HG02763 (cell line): Measurements from ENCODE around the gene TMEM132C.
"Not testable (repeated sequence)": the region's sequence is repeated elsewhere in the genome, so short reads cannot be mapped to it uniquely, and the experiment has no call there.

Experiments
- ATAC-seq: cut with Tn5 transposase; IDR thresholded peaks from one replicate; pipeline ENCODE4 v1.9.1; 2021; ENCODE audit warnings: mild to moderate bottlenecking, moderate library complexity; ENCODE audit not compliant: unreplicated experiment

The TMEM132C gene

DNA sequence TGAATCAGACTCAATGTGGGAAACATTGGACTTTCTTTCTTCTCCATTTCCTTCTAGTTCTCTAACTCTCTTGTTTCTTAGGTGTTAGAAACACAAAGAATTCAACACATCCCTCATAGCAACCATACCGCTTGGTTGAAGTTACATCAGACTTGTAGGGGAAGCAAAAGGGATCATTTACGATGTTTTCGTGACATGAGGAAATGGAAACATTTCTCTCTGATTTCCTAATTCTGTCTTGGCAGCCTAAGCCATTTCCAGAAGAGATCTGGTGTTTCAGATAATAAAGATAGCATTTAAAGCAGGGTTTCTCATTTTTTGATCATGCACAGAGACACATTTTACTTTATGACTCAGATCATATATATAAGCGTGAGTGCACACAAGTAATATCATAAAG lies 202.0 kb downstream of the TMEM132C start:
- ATAC-seq: no peak

DNA sequence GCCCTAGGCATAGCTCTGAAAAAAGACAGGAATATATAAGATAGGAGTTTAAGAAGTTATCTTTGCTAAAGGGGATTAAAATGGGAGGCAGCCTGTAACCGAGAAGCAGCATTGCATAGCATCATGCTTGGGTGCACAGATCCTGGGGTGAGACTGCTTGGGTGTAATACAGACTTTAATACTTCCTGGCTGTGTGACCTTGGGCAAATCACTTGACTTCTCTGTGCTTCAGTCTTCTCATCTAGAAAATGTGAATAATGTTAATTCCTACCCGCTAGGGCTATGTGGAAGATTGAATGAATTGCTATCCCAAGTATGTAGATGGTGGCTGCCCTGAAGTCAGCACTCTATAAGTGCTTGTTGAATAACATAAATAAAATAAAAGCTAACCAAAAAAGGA lies 204.5 kb downstream of the TMEM132C start:
- ATAC-seq: no peak

DNA sequence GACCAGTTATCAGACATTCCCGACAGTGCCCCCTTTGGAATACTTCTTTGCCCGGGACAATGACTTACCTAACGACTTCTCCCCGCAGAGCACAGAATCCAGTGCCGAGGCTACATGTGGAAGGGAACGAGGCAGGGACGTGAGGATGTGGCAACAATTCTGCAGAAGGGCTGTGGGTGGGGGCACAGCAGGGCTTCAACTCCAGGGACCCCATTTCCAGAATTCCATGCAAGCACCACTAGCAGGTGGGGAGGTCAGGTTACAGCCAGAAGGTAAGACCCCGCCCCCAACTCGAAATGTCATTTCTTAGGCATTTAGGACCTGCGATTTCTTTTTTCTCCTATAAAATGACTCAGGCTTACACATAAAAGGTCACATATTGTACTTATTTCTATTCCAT lies 207.9 kb downstream of the TMEM132C start:
- no peak for ATAC-seq

DNA sequence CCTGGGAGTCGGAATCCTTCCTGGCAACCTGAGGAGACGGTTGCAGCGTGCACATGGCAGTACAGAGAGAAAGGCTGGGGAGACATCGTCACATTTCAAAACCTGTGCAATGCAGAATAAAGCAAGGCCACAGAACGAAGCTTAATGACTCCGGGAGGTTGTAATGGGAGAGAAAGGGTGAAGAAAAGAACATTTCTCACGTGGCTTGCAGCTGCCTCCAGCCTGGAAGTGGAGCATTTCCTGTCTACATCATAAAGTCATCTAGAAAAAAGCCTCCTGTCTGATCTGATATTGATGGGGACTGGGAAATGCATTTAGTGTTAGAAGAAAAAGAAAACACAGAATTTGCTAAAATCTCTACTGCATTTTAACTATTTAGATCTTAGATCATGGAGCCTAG lies 209.3 kb downstream of the TMEM132C start:
- no peak for ATAC-seq

DNA sequence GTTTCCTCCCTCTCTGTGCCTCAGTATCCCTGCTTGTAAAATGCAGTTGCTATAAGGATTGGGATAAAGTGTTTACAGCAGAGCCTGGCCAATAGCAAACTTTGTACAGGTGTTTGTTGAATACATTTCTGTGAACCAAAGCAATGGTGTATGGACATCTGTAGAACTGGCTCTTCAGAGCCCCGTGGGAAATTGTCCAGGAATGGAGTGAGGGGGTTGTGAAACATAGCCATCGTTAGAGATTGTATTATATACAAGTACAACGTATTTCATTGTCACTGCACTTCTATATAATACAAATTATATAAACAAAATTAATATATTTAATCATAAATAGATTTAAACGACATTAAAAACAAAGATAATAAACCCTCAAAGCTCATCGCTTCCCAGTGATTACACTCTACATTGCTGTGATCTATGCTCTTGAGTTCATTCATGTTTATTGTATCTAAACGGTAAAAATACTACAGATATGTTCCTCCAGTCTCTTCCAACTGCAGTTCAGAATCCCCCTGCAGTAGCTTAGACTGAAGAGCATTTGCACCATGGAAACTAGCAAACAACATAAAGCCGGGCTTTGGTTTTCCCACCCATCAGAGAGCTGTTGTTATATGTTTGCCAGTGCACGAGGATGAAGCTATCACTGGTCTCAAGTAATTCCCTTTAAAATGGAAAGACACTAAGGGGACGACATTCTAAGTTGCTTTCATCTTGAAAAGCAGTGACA lies 216.7 kb downstream of the TMEM132C start:
- ATAC-seq: no peak

DNA sequence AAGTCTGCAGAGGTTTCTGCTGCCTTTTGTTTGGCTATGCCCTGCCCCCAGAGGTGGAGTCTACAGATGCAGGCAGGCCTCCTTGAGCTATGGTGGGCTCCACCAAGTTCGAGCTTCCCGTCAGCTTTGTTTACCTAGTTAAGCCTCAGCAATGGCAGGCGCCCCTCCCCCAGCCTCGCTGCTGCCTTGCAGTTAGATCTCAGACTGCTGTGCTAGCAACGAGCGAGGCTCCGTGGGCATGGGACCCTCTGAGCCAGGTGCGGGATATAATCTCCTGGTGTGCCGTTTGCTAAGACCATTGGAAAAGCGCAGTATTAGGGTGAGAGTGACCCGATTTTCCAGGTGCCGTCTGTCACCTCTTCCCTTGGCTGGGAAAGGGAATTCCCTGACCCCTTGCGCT lies 230.4 kb downstream of the TMEM132C start:
- not testable (repeated sequence) for ATAC-seq

DNA sequence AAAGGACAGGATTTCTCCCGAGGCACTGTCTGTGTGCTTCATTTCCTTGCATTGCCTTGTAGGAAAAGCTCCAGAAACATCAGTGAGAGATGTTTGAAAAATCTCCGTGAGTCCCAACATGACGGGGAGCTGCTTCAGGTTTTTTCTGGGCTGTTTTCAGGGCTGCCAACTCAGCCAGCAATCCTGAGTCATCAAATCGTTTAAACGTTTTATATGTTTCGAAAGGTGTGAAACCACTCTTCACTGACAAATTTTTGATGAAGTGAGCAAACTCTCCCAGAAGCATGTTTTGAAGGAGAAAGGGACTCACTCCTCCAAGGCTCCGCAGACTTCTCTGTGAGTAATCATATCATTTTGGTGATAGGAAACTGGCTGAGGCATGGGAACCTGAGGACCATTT lies 240.5 kb downstream of the TMEM132C start:
- ATAC-seq: no peak

DNA sequence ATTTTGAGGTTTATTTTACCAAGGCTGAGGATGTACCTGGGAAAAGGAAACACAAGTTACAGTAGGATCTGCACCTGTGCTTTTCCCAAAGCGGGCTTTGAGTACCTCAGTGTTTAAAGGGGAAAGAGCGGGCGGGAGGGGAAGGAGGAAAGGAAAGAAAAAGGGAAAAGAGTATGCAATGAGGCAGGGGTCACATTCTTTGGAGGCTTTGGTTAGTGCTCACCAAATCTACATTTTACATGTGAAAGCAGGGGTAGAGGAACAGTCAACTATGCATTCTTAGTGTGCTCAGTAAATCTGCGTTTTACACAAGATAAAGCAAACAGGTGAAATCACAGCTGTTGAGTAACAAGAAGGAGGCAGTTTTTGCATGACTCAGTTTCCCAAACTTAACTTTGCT lies 242.2 kb downstream of the TMEM132C start:
- no peak for ATAC-seq

DNA sequence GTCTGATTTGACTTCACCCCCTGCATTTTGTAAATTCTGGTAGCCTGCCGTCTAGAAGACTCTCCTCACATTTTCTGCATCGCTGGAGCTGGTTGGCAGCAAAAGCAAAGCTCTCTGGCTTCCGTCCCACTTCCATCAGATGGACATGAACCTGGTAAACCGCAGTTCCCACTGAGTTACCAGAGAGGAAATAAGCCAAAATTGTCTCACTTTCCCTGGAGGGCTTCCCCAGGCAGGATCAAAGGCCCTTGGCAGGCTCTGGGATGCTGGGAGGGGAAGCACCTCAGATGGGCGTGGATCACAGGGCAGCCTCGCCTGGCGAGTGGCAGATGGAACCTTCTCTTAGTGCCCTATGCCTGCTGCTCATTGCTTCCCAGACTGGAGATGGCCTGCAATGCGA lies 243.5 kb downstream of the TMEM132C start:
- ATAC-seq: no peak

DNA sequence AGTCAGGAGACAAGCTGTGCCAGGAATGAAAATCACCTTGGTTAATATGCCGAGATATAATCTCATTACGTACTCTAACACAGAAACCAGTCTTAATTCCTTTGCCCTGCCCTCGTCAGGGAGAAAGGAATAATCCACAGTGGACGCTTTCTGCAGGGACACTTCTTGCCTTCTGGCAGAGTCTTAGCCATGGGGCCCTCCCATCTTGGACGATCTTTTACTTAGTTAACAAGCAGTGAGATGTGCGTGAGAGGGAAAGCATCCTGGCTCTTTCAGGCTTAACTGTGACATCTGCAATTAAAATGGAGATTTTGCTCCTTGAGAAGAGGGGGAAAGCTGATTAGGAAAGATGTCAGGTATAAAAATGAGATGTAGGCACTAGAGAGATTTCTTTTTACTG lies 246.4 kb downstream of the TMEM132C start:
- no peak for ATAC-seq

DNA sequence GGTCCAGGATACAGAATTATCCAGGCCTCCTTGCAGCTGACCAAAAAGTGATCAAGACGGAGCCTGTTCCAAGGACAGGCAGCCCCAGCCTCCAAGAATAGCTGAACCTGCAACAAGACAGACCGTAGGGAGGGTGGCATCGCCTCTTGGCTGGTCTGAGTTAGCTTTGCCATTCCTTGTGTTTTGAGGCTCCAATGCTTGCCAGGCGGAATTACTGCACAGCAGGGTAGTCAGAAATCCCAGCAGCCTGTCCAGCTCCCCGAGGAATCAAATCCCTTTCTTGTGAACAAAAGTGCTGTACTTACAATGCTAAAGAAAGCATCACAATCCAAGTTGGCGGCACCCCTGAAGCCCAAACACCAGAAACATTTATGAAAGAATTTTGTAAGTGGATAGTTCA lies 246.9 kb downstream of the TMEM132C start:
- no peak for ATAC-seq

DNA sequence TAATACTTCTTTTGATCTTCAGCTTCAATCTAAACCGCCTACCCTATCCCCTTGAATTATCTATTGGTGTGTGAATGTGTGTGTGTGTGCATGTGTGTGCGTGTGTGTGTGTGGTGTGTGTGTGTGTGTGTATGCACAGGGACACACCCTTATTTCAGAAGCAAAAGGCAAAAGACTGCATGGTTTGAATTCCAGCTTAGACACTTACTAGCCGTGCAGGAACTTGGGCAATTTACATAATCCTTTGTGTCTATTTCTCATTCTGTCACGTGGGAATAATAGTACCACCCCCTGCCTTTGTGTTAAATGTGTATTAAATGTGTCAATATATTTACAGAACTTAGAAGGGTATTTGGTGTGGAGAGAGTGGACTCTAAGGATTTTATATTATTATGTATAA lies 251.7 kb downstream of the TMEM132C start:
- no peak for ATAC-seq

DNA sequence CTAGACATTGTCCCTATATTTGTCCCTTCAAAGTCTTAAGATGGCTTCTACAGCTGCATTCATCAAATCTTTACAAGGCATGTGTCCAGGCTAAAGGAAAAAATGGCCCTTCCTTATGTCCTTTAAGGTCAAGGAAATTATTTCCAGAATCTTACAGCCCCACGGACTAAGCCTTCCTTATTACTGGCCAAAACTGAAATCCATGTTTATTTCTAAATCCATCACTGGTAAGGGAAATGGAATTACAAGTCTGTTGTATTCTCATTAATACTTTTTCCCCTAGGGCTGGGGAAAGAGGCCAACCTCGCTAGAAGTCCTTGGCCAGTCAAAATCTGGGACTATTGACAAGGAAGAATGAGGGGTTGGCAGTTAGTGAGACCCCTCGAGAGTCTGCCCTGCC lies 252.5 kb downstream of the TMEM132C start:
- ATAC-seq: no peak

DNA sequence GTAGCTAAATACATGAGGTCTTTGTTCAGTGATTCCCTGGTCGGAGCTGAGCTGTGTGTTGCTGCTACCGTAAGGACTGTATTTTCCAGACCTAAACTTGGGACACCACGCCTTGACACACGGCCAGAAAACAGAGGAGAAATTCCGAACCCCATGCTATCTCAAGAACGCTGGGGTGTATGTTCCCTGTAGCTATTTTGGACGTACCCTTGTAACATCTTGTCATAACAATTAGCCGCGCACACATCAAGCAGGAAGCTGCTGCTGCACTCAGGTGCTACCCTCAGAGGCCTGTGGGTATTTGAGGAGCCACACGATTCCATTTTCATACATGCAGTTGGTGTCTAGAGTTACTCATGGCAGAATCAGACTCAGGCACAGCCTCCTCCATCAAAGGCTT lies 255.0 kb downstream of the TMEM132C start:
- no peak for ATAC-seq

DNA sequence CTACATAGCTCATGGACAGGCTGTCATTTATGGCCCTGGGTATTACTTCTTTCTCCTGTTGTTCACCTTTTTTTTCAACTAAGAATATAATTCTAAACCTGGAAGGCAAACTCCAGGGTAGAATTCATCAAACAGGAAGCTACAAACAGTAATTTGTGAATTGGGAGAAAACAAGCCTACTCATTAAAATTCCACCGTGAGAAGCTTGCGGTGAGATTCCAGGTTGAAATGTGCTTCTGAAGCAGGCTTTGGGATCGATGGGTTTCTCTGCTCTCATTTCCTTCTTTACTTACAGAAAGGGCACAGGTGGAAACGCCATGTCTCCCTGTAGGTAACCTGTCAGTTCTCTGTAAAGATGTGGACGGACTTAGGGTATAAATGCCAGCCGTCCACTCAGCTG lies 257.5 kb downstream of the TMEM132C start:
- no peak for ATAC-seq

DNA sequence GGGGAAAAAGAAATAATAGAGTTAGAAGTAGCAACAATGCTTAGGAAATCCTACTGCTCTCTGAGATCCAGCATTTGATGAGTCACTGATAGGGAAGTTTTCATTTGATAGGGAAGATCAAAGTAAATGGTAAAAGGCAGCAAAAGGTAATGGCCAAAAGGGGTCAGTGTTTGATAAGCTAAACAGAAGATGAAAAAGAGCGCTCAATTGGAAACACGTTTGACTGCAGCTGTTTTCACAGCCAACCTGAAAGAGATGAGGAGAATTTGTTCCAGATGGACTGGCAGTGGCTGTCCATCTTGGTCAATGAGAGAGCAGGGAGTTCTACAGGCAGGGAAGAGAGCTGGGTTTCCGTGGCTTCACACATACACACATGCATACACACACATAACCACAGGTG lies 264.2 kb downstream of the TMEM132C start:
- ATAC-seq: no peak

DNA sequence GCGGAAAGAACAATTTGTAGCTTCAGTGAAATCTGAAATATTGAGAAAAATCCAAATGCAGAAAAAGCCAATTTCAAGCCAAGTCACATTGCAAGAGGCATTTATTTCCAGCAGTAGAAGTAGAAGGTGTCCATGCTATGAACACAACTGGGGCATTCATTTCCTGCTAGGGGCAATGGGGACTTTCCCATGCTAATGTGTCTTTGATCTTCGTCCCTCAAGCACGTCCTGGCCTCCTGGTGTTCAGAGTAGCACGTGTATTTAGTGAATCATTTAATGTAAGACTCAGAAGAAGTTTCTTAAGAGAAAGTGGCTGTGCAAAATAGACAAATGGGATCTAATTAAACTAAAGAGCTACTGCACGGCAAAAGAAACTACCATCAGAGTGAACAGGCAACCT lies 267.9 kb downstream of the TMEM132C start:
- no peak for ATAC-seq

DNA sequence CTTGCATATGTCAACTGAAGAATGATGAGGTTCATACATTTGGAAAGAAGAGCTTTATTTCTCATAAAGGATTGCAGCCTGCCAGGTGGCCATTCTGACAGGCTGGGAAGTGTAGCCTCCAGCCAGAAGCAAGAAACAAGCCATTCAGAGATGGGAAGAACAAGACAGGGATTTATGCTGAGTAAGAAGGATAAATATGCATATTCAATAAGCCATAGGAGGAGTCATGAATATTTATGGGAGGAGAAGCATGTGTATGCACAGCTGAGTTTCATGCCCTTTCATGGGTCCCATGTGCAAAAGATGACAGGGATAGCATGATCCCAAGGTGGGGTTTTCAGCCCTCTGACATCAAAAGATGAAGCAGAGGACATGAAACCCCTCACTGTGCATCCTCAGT lies 269.8 kb downstream of the TMEM132C start:
- no peak for ATAC-seq

DNA sequence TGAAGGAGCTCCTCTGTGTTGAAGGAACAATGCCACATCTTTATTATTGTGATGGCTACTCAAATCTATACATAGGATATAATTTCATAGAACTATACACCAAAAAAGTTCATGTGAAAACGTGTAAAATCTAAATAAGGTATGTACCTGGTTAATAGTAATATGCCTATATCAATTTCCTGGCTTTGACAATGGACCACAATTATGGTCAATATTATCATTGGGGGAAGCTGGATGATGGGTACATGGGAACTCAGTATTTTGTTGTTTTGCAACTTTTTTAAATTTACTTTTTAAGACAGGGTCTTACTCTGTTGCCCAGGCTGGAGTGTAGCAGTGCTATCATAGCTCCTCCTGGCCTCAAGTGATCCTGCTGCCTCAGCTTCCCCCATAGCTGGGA lies 270.7 kb downstream of the TMEM132C start:
- no peak for ATAC-seq

DNA sequence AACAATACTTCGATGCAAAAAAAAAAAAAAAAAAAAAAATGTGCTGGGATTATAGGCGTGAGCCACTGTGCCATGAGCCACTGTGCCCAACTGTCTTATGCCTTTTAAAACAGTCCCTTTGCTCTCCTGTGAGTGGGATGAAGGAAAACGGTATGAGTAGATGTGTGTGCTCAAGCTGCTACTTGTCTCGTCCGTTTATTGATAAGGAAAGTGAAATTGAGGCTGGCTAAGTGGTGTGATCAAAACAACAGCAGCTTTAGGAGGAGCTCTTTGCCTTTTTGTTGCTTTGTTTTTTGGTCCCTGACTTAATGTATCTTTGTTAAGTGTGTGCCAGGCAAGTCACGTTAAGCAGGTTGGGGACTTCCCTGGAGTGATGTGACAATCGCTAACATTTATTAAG lies 275.9 kb downstream of the TMEM132C start:
- no peak for ATAC-seq

DNA sequence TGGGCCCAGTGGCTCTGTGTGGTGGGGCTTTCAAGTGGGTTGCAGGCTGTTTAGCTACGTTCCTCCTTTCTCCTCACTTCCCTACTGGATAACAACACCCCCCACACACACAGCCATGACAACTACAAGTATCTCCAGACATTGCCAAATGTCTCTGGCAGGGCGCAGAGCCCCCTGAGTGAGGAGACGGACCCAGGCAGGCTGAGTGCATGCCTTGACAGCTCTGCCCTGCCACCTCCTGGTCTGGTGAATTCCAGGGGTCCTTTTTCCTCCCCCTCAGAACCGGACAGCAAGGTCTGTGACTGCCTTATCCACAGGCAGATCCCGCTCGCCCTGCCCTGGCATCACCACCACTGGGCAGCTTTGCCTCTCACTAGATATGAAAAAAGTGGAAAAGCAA lies 276.5 kb downstream of the TMEM132C start:
- ATAC-seq: no peak

DNA sequence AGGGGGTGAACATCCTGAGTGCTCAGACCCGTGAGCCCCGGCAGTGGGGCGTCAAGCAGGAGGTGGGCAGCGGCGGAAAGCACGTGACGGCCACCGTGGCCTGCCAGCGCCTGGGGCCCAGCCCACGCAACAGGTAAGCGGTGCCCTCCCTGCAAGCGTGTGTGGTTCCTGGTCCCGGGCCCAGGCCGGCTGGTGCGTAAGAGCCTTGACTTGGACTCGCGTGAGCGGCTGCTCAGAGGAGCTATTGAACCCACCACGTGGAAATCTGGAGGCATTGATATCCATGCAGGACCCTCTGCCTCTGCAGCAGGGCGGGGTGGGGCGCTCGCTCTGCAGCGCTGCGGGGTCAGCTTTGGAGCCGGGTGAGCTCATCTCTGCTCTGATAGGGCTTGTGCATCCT lies 277.0 kb downstream of the TMEM132C start:
- ATAC-seq: no peak

DNA sequence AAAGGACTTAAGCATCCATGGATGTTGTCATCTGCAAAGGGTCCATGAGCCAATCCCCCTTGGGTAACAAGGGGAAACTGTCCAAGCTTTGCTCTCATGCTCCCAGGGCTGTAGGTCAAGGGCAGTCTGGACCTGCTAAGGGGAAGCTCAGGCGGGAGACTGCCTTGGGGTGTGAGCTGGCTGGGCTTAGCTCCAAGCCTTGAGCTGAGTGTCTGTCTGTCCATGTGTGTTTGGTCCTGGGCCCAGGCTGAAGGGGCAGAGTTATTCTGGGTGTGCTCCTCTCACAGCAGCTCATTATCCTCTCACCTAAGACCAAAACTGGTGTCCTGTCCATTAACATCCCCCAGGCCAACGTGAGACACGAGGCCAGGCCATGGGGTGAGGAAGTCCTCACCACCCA lies 282.0 kb downstream of the TMEM132C start:
- ATAC-seq: no peak
